ENCODE measurements around the gene OBSL1. TPM values are rescaled to one million over a fixed set of nuclear protein-coding genes. Genes with fewer than 3 reads are reported as not detected.

OBSL1 gene
- total and polyA plus RNA-seq, 2 donors (not counting 1 experiment from before 2014, with no cell fraction given): not detected

- no peak for DNase-seq
- intact Hi-C loops (cut with micrococcal nuclease): no loop called here
- Histone ChIP-seq H3K79me2 (ENCODE audit: control insufficient read depth, insufficient read depth, low read length) (no peaks in the 10 kb centered on the region), H3K4me3 (ENCODE audit: control extremely low read depth in 1 of 5, extremely low read depth in 1 of 5, insufficient read depth in 1 of 5, low read depth in 2 of 5, low read length in 4 of 5) (no peak overlapping the region), H3K4me2 (replicated peaks; ENCODE audit: low read depth, low read length, poor library complexity, severe bottlenecking) (no peak overlapping the region), H3K27ac (ENCODE audit: low read length in 2 of 2) (no peak overlapping the region), H4K20me1 (ENCODE audit: control insufficient read depth, insufficient read depth, low read length, poor library complexity, severe bottlenecking) (no peaks in the 10 kb centered on the region), H3K9me3 (ENCODE audit: control extremely low read depth in 1 of 3, control insufficient read depth in 2 of 3, insufficient read depth in 1 of 3, low read length in 2 of 3) (no peaks in the 10 kb centered on the region), H3K4me1 (ENCODE audit: control insufficient read depth in 2 of 2, insufficient read depth in 2 of 2, low read length in 2 of 2) (peaks cover 0 to under 1% of the 10 kb centered on the region in 2 donors), H3K27me3 (replicated peaks in 1 of 4; ENCODE audit: control extremely low read depth in 1 of 4, control insufficient read depth in 3 of 4, insufficient read depth in 4 of 4, low read length in 3 of 4) (peaks cover 0 to 29% (median 11%) of the 10 kb centered on the region in 4 experiments), H3K36me3 (replicated peaks in 1 of 2; ENCODE audit: control extremely low read depth in 1 of 2, control insufficient read depth in 1 of 2, extremely low read depth in 1 of 2, insufficient read depth in 2 of 2, low read length in 1 of 2) (no peaks in the 10 kb centered on the region), H2AFZ (ENCODE audit: insufficient read depth, low read depth, low read length, poor library complexity, severe bottlenecking) (no peak overlapping the region), H3K9ac (ENCODE audit: low read length) (no peak overlapping the region)
- Mint-ChIP-seq H3K9me3 (ENCODE audit: insufficient read depth) (no peaks in the 10 kb centered on the region), H3K27me3 (peaks cover 46% of the 10 kb centered on the region), H3K27ac (no peak overlapping the region), H3K4me1 (peaks cover 2% of the 10 kb centered on the region), H3K4me3 (no peak overlapping the region)
- ChIA-PET POLR2A (interaction anchor here (0.5 kb wide), 1 partner anchor 21 kb away, joined by 4 read pairs; no protein-coding TSS in a partner anchor), CTCF (interaction anchor here (1.2 kb wide), 1 partner anchor 17 kb away, joined by 3 read pairs; no protein-coding TSS in a partner anchor)
- WGBS (ENCODE audit: insufficient coverage): 78% methylated on average over 7 of the region's 15 CpGs
- TF ChIP-seq CTCF (IDR thresholded peaks at IDR 0.05) (no peak), EZH2 (IDR thresholded peaks at IDR 0.05; ENCODE audit: borderline replicate concordance, insufficient read depth, low read depth, low read length, poor library complexity, severe bottlenecking) (no peak)
- no peak for ATAC-seq (ENCODE audit: low read depth)
Observed at GRCh38 chr2:219576505-219577388, 5.4 kb upstream of the OBSL1 start.
